Activated CD4-positive, alpha-beta T cell treated with anti-CD3 and anti-CD28 coated beads, Interleukin-2, amount 10 ng/mL, durations not matched to agents 7 days and 5 days (primary cell): Measurements from ENCODE around the gene MEGF6. TPM values are rescaled to one million over a fixed set of nuclear protein-coding genes. Genes with fewer than 3 reads are reported as not detected.

Experiments
- CTCF ChIA-PET: fragments of 350-600 bp; sonication (Branson Sonifier 250); formaldehyde crosslinking; loops from one replicate; lab custom pipeline; 2021; ENCODE audit warnings: antibody characterized with exemption; lab: Charles Lee
- POLR2A ChIA-PET: fragments of 350-600 bp; sonication (Branson Sonifier 250); formaldehyde crosslinking; loops from one replicate; lab custom pipeline; 2021; ENCODE audit warnings: antibody characterized with exemption; lab: Charles Lee
- DNase-seq: peaks from one replicate; pipeline ENCODE4 v3.0.0-alpha.2; 2020
- H3K27ac Mint-ChIP-seq: one replicate; pipeline ENCODE4 v1.8.0; 2021; ENCODE audit warnings: mild to moderate bottlenecking, moderate library complexity, mixed read lengths
- H3K27me3 Mint-ChIP-seq: one replicate; pipeline ENCODE4 v1.8.0; 2021; ENCODE audit warnings: mixed read lengths
- H3K36me3 Mint-ChIP-seq: one replicate; pipeline ENCODE4 v1.8.0; 2021; ENCODE audit warnings: low read depth, mixed read lengths
- H3K4me1 Mint-ChIP-seq: one replicate; pipeline ENCODE4 v1.8.0; 2021; ENCODE audit warnings: mixed read lengths
- H3K4me3 Mint-ChIP-seq: one replicate; pipeline ENCODE4 v1.8.0; 2021; ENCODE audit warnings: mild to moderate bottlenecking, moderate library complexity, mixed read lengths
- H3K9me3 Mint-ChIP-seq: one replicate; pipeline ENCODE4 v1.8.0; 2021; ENCODE audit warnings: mixed read lengths
- total RNA-seq, 2 experiments: library from RNA; stranded (reverse); gene quantifications; one replicate each; pipeline ENCODE4 v1.2.3, GENCODE V29; 2021

The MEGF6 gene
- total RNA-seq, 2 experiments from 2014 or later = 20.7 to 26.6 TPM

DNA sequence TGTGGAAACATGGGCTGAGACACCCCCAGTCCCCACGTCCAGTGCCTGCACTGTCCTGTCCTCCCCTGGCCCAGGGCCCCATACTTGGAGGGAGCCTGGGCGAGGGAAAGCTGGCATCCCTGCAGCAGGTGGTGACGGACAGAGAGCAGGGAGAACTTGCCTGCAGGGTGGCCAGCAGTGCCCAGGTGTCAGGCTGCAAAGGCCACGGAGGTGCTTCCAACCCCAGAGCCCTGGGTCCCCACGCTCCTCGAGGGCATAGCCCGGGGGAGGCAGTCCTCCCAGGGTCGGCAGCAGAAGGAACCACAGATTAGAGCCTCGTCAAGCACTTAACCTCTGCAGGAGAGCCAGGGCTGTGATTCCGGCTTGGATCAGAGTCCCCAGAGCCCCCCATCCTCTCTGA lies 79.4 kb downstream of the MEGF6 start:
- CTCF ChIA-PET = interaction anchor here (0.8 kb wide), 1 partner anchor 11 kb away, joined by 3 read pairs; no protein-coding TSS in a partner anchor
- no peak overlapping the region for H3K4me3 Mint-ChIP-seq

DNA sequence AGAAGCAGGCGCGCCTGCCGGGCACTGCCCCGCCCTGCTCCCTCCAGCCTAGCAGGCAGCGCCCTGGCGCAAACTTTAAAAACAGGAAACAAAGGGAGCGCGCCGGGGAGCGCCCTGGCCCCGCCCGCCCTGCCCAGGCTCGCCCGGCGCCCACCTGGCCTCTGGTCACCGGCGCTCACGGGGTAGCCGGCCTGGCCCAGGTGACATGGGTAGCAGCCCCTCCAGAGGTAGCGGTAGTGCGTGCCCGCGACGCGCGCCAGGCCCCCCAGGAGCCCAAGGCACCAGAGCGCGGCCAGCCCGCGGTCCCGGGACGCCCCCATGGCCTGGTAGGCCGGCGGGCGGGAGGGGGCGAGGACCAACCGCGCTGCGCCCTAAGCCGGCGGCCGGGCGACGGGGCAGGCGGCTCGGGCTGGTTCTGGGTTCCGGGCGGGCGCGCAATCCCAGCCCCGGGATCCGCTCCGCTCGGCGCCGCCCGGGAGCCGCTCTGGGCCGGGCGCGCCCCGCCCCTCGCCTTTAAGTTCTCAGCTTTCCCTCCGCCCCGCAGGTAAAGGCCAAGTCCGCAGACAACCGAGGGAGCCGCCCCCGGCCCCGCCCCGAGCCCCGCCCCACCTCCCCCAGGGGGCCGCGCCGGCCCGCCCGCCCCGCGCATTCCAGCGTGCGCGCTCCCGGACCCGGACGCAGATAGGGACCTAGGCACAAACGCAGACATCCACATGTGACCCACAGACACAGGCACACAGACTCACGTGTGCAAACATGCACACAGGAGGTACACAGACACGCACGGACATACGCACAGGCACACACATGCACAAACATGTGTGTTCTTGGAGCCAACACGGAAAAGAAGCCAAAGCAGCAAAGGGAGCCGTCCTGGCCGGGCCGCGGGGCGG lies 80.1 kb downstream of the MEGF6 start:
- no peaks in the 10 kb centered on the region for H3K9me3 Mint-ChIP-seq
- peaks cover 2% of the 10 kb centered on the region for H3K36me3 Mint-ChIP-seq
- peak; percentile 83 for DNase-seq
- no peaks in the 10 kb centered on the region for H3K27me3 Mint-ChIP-seq
- POLR2A ChIA-PET = interaction anchor here (0.6 kb wide), 1 partner anchor 23 kb away, joined by 3 read pairs; no protein-coding TSS in a partner anchor
- H3K27ac Mint-ChIP-seq = peak overlapping the region; percentile 86
- peaks cover 13% of the 10 kb centered on the region for H3K4me1 Mint-ChIP-seq
- CTCF ChIA-PET = no interaction called here
- peak overlapping the region; percentile 81 for H3K4me3 Mint-ChIP-seq

More for the DNA sequence above, 79.4 kb downstream of the MEGF6 start:
- Mint-ChIP-seq H3K27ac (no peak overlapping the region), H3K4me1 (peaks cover 13% of the 10 kb centered on the region), H3K9me3 (no peaks in the 10 kb centered on the region), H3K36me3 (peaks cover 2% of the 10 kb centered on the region), H3K27me3 (no peaks in the 10 kb centered on the region)
- DNase-seq = no peak
- POLR2A ChIA-PET = no interaction called here

DNA sequence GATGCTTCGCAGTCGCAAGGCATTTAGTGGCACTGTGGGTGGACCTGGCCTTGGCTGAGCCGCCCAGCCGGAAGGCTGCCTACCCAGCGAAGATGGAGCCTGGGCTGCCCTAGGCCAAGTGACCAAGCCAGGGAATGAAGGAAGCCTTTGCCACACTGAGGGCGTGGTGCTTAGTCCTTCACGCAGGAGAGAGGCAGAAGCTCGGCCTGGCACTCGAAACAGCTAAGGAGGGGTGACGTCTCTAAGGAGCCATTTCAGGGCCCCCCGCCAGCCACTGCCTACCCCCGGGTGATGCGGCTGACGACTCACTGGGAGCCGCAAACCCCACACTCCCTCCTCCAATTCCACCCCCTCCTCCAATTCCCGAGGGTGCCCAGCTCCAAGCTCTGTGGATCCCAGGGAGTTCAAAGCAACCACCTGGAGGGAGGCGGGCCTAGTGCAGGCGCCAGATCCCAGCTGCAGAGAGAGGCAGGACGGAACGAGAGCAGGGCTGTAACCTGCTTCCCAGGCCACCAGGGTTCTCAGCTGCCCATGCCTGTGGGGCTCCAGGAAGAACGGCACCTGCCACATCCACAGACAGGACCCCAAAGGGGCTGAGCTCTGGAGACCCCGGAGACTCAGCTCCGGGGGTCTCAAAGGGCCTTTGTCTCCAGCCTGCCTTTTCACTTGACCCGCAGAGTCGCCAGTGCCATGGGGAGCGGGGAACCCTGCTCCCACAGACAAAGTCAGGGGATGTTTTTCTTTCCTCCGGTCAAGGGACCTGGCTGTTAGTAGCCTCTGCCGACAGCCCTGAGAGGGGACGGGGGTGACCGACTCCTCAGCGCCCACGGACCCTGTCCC lies 81.0 kb downstream of the MEGF6 start:
- POLR2A ChIA-PET = interaction anchor here (1.0 kb wide), 1 partner anchor 85 kb away, joined by 3 read pairs; no protein-coding TSS in a partner anchor
- CTCF ChIA-PET = interaction anchor here (1.6 kb wide), 1 partner anchor 12 kb away, joined by 4 read pairs; no protein-coding TSS in a partner anchor
- Mint-ChIP-seq H3K4me1 (peaks cover 13% of the 10 kb centered on the region), H3K4me3 (peak overlapping the region; percentile 81), H3K27ac (peak overlapping the region; percentile 83), H3K36me3 (peaks cover 2% of the 10 kb centered on the region), H3K27me3 (no peaks in the 10 kb centered on the region), H3K9me3 (no peaks in the 10 kb centered on the region)
- DNase-seq = peak; percentile 15

DNA sequence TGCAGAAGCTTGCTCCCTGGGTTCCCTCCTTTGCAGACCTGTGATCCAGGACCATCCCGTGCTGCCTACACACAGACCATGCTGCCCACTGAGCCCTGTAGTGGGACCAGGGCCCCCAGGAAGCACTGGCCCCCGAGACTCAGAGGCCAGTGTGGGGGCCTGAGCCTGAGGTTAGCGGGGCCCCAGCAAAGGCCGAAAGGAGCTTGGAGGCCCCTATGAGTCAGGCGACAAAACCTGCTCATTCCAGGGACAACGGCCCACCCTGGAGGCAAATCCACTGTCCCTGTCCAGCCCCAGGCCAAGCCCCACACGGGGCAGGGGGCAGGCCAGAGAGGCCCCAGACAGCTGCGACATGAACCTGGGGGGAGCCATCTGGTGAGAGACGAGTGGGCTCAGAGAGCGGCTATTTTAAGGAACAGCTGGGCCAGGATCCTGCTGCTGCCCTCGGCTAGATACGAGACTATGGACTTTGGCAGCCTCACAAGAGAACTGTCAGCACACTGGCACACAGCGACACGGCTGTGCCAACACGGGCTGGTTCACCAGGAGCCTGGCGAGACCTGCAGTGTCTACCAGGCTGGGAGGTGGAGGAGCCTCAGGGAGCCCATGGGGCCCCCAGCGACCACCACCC lies 82.1 kb downstream of the MEGF6 start:
- CTCF ChIA-PET = interaction anchor here (0.7 to 1.6 kb wide), 2 partner anchors 11 to 452 kb away, joined by 3 to 4 read pairs; no protein-coding TSS in a partner anchor
- no peaks in the 10 kb centered on the region for H3K9me3 Mint-ChIP-seq
- no peak overlapping the region for H3K27ac Mint-ChIP-seq
- peak overlapping the region; percentile 81 for H3K4me3 Mint-ChIP-seq
- peaks cover 2% of the 10 kb centered on the region for H3K36me3 Mint-ChIP-seq
- POLR2A ChIA-PET = no interaction called here
- H3K27me3 Mint-ChIP-seq = no peaks in the 10 kb centered on the region
- DNase-seq = no peak
- H3K4me1 Mint-ChIP-seq = peaks cover 15% of the 10 kb centered on the region

DNA sequence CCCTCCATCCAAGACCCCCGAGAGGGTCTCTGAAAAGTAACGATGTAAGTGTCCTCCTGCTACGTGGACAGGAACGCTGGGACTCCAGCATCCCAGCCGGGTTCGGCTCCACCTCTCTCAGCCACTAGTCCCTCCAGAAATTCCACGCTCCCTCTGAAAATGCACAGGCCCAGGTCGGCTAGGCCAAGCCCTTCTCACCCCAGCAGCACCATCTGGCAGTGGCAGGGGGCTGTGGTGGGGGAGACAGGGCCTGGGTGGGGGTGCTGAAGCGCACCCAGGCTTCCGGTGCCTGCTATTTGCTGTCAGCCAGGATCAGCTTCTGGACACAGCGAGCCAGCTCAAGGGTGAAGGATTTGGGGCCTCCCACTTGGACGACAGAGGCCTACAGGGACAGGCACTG lies 83.5 kb downstream of the MEGF6 start:
- Mint-ChIP-seq H3K4me1 (peaks cover 15% of the 10 kb centered on the region), H3K27me3 (no peaks in the 10 kb centered on the region), H3K4me3 (no peak overlapping the region), H3K36me3 (peaks cover 2% of the 10 kb centered on the region), H3K9me3 (no peaks in the 10 kb centered on the region), H3K27ac (no peak overlapping the region)
- ChIA-PET POLR2A (no interaction called here), CTCF (no interaction called here)
- DNase-seq = no peak

DNA sequence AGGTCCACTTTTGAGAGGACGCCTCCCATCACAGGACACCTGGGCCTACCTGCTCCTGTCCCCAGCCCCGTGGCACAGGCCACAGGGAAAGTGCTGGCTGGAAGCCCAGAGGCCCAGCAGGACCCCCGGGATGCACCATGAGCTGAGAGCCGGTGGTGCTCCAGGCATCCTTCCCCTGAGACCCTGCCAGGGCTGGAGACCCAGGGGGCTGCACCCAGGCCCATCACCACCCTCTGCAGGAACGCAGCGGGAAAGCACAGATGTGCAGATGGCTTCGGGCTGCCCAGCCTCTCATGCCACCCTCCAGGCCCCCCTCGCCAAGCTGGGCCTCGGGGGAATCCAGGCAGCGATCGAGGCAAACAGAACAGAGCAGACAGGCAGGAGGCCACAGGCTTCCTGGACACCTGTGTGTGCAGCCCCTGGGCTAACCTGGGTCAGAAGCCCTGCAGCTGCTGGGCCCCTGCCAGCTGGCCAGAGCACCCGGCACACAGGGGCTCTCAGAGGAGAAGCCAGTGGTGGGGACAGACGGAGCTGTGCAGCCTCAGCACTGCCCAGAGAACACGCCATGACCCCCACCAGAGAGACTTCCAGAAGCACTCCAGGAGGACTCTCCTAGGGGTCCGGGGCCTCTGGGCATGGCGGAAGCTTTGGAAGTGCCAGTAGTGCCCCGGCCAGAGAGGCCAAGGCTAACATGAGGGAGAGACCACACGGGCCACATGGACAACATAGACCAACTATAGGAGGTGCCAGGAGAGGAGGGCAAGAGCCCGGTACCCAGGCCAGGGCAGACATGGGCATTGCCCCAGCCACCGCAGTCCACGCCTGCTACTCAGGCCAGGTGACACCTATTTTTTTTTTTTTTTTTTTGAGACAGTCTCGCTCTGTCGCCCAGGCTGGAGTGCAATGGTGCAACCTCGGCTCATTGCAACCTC lies 85.5 kb downstream of the MEGF6 start:
- Mint-ChIP-seq H3K4me3 (no peak overlapping the region), H3K27me3 (no peaks in the 10 kb centered on the region), H3K36me3 (peaks cover 2% of the 10 kb centered on the region), H3K4me1 (peaks cover 13% of the 10 kb centered on the region), H3K9me3 (no peaks in the 10 kb centered on the region), H3K27ac (no peak overlapping the region)
- ChIA-PET CTCF (no interaction called here), POLR2A (no interaction called here)
- DNase-seq = no peak

DNA sequence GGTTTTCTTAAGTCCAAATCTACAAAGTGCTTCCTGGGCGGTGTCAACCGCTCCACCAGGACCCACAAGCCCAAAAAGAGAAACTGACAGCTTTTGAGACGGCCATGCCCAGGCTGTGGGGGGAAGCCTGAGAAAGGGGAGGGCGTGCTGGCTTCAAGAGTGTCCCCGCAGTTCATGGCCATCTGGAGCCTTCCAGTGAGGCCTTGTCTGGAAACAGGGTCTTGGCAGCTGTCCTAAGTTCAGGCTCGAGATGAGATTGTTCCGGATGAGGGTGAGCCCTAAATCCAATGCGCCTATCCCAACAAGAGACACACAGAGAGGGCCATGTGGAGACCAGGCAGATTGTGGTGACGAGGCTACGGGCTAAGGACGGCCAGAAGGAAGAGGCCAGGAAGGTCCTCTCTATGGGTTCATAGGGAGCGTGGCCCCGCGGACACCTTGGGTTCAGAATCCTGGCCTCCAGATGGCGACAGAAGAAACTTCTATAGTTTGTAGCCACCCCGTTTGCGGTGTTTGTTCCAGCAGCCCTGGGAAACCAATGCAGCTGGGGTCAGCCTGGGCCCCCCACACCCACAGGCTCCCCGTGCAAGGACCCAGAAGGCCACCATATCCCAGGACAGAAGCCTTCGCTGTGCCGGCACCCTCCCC lies 86.6 kb downstream of the MEGF6 start:
- H3K4me3 Mint-ChIP-seq = no peak overlapping the region
- DNase-seq = no peak
- no peaks in the 10 kb centered on the region for H3K9me3 Mint-ChIP-seq
- H3K27ac Mint-ChIP-seq = no peak overlapping the region
- ChIA-PET POLR2A (no interaction called here), CTCF (no interaction called here)
- peaks cover 6% of the 10 kb centered on the region for H3K4me1 Mint-ChIP-seq
- H3K27me3 Mint-ChIP-seq = no peaks in the 10 kb centered on the region
- no peaks in the 10 kb centered on the region for H3K36me3 Mint-ChIP-seq

DNA sequence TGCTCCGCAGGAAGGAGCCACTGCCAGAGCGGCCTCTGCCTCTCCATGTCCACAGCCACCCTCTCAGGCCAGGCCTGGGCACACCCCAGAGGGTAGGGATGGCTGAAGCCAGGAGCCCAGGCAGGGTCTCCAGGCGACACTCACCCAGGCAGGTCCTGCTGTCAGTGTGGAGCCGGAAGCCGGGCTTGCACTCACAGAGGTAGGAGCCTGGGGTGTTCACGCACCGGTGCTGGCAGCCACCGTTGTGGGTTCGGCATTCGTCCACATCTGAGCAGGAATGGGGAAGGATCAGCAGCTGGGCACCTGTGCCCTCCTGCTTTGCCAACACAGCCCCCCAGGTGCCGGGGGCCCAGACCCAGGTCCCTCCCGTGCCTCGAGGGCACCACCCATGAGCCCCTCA lies 87.3 kb downstream of the MEGF6 start:
- ChIA-PET POLR2A (no interaction called here), CTCF (no interaction called here)
- no peak overlapping the region for H3K4me3 Mint-ChIP-seq
- H3K9me3 Mint-ChIP-seq = no peaks in the 10 kb centered on the region
- no peak overlapping the region for H3K27ac Mint-ChIP-seq
- no peaks in the 10 kb centered on the region for H3K27me3 Mint-ChIP-seq
- H3K36me3 Mint-ChIP-seq = no peaks in the 10 kb centered on the region
- DNase-seq = no peak
- H3K4me1 Mint-ChIP-seq = peaks cover 3% of the 10 kb centered on the region

DNA sequence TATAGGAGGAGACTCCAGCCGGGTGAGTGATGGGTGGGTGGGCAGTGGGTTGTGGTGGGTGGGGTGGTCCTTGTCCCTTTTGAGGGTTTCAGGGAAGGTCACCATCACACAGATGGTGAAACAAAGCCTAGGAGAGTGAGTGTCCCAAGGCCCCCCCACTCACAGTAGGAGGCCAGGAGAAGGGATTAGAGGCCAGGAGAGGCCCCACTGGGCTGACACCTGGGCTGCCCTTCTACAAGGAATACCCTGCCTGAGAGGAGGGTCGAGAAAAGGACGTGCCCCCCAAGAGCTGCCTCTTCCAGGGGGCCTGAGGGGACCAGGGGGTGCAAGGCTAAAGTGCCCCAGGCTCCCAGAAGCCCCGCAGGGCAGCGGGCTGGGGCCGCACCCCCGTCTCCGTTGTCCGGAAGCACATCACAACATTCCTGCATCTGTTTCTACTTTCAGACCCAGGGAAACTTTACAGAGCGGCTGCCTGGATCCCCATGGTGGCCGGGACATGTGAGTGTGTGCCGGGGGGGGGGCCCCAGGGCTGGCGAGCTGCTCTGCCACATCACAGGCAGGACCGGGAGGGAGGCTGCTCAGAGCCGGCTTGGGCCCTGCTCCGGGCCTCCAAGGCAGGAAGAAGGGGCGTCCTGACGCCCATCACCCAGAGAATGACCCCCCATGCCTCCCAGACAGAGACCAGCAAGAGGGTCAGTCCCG lies 88.6 kb downstream of the MEGF6 start:
- H3K36me3 Mint-ChIP-seq = no peaks in the 10 kb centered on the region
- CTCF ChIA-PET = no interaction called here
- no peak overlapping the region for H3K27ac Mint-ChIP-seq
- no peak overlapping the region for H3K4me3 Mint-ChIP-seq
- POLR2A ChIA-PET = no interaction called here
- H3K4me1 Mint-ChIP-seq = peaks cover 3% of the 10 kb centered on the region
- no peaks in the 10 kb centered on the region for H3K9me3 Mint-ChIP-seq
- DNase-seq = no peak
- no peaks in the 10 kb centered on the region for H3K27me3 Mint-ChIP-seq

DNA sequence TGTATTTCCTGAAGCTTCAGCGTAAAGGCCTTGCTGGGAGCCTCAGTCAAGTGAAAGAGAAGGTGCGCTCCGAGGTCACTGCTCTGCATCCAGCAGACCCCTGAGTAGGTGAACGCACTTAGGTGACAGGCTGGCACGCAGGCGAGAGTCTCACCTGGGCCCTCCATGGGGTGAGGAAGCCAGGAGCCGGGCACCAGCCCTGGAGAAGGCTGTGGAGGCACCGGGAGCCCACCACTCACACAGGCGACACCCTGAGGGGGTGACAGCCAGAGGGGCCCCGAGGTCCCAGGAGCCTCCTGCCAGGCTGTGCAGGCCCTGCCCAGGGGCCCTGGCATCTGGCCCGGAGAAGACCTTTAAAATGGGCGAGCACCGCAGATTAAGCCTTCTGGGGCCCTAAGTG lies 89.2 kb downstream of the MEGF6 start:
- no peak for DNase-seq
- H3K4me1 Mint-ChIP-seq = peaks cover 3% of the 10 kb centered on the region
- no peak overlapping the region for H3K4me3 Mint-ChIP-seq
- ChIA-PET CTCF (no interaction called here), POLR2A (no interaction called here)
- H3K27ac Mint-ChIP-seq = no peak overlapping the region
- H3K27me3 Mint-ChIP-seq = no peaks in the 10 kb centered on the region
- no peaks in the 10 kb centered on the region for H3K9me3 Mint-ChIP-seq
- no peaks in the 10 kb centered on the region for H3K36me3 Mint-ChIP-seq

DNA sequence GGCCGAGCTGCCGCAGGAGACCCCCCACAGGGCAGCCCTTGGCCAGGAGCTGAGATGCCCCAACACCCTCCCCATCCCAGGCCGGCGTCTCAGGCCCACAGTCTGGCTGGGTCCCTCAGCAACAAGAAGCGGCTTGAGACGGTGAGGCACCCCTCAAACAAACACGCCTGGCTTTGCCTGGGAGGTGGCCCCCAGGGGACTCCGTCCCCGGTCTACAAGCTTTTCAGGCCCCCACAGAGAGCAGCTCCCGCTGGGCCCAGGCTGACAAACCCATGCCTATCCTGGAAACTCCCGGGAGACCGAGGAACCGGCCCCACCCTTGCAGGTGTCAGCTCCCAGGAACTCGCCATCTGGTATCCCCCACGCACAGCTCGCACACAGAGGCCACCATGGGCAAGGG lies 89.9 kb downstream of the MEGF6 start:
- Mint-ChIP-seq H3K36me3 (no peaks in the 10 kb centered on the region), H3K27me3 (no peaks in the 10 kb centered on the region), H3K4me3 (no peak overlapping the region), H3K27ac (no peak overlapping the region), H3K4me1 (peaks cover 3% of the 10 kb centered on the region), H3K9me3 (no peaks in the 10 kb centered on the region)
- no peak for DNase-seq
- CTCF ChIA-PET = no interaction called here
- POLR2A ChIA-PET = no interaction called here
